NB4 (cell line): ENCODE results near the gene NMNAT3.

Source experiments
- MAX ChIP-seq: IDR thresholded peaks from 2 replicates; pipeline ENCODE4 v1.6.1; 2011; ENCODE audit warnings: low read depth, low read length
- MYC ChIP-seq: IDR thresholded peaks from 2 replicates; pipeline ENCODE4 v1.6.1; 2011; ENCODE audit warnings: low read depth, low read length
- POLR2A ChIP-seq: IDR thresholded peaks from 2 replicates; pipeline ENCODE4 v1.6.1; 2011; ENCODE audit warnings: mild to moderate bottlenecking; ENCODE audit not compliant: insufficient read length; ENCODE audit errors: extremely low read depth

GRCh38 chr3:139534455-139534812 is 143.3 kb downstream of the NMNAT3 start:
- no peak for TF ChIP-seq POLR2A
- TF ChIP-seq MYC, result no peak
- TF ChIP-seq MAX, result no peak
